GM19025 (cell line): ENCODE measurements around the gene ALOX12B.
"Not testable (repeated sequence)": the region's sequence is repeated elsewhere in the genome, so short reads cannot be mapped to it uniquely, and the experiment has no call there.

Experiments
- ATAC-seq: cut with Tn5 transposase; IDR thresholded peaks from one replicate; pipeline ENCODE4 v1.9.1; 2021; ENCODE audit warnings: mild to moderate bottlenecking, low read depth, moderate library complexity; ENCODE audit not compliant: unreplicated experiment

The ALOX12B gene

DNA sequence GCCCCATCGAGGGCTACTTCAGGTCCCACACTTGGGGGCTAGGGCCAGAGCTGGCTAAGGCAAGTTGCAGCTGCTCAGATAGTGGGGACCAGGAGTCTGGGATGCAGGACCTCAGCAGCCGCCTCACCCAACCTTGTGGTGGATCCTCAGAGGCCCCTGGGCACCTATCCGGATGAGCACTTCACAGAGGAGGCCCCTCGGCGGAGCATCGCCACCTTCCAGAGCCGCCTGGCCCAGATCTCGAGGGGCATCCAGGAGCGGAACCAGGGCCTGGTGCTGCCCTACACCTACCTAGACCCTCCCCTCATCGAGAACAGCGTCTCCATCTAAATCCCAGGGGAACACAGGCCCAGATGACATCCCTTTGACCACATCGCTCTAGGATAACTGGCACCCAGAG, 39.3 kb downstream of the ALOX12B start:
- no peak for ATAC-seq

DNA sequence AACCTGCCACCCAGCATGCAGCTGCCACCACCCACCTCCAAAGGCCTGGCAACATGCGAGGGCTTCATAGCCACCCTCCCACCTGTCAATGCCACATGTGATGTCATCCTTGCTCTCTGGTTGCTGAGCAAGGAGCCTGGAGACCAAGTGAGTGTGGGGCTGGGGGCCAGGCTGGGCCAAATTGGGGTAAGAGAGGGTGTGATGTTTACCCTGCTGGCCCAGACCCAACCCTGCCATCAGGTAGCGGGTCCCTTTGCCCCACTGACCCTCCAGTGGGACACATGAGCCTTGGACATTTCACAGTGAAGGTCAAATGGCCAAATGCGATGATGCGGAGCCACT, 39.8 kb downstream of the ALOX12B start:
- no peak for ATAC-seq

DNA sequence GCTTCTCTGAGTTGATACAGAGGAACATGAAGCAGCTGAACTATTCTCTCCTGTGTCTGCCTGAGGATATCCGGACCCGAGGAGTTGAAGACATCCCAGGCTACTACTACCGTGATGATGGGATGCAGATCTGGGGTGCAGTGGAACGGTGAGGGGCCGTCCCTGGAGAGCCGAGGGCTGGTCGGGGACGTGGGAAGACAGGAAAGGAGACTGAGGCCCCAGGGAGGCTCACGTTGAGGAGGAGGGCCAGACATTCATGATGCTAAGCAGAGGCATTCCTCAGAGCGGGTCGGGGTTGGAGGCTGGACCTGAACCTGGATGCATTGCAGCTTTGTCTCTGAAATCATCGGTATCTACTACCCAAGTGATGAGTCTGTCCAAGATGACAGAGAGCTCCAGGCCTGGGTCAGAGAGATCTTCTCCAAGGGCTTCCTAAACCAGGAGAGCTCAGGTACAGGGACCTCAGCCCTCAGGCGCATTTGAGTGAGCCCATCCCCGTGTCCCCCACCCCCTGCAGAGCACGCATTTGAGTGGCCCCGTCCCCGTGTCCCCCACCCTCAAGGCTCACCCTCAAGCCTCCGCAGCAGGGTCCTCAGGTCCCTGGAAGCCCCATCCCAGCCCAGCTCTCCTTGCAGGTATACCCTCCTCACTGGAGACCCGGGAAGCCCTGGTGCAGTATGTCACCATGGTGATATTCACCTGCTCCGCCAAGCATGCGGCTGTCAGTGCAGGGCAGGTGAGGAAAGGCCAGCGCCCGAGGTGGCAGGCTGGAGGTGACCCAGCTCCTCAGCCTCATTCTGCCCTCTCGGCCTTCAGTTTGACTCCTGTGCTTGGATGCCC, 40.4 kb downstream of the ALOX12B start:
- no peak for ATAC-seq

DNA sequence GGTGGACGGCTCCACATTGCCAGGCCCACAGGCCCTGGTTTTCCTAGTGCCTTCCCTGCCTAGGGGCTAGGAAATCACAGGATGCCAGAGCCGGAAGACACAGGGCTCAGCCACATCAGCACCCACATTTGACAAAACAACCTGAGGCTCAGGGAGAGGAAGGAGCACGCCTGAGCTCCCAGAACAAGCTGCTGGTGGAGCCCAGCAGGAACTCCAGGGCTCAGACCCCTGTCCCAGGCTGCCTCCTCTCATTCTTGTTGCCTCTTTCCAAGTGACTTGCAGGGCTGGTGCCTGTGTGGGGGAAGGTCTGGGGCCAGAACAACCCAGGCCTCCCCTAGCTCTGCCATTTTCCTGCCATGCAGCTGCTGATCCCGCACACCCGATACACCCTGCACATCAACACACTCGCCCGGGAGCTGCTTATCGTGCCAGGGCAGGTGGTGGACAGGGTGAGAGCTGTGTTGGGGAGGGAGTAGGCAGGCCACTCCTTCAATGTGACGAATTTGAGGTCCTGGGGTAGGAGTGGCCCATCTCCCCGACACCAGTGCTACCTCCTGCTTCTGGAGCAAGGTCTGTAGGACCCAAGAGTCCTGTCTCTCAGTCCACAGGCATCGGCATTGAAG, 41.1 kb downstream of the ALOX12B start:
- no peak for ATAC-seq

DNA sequence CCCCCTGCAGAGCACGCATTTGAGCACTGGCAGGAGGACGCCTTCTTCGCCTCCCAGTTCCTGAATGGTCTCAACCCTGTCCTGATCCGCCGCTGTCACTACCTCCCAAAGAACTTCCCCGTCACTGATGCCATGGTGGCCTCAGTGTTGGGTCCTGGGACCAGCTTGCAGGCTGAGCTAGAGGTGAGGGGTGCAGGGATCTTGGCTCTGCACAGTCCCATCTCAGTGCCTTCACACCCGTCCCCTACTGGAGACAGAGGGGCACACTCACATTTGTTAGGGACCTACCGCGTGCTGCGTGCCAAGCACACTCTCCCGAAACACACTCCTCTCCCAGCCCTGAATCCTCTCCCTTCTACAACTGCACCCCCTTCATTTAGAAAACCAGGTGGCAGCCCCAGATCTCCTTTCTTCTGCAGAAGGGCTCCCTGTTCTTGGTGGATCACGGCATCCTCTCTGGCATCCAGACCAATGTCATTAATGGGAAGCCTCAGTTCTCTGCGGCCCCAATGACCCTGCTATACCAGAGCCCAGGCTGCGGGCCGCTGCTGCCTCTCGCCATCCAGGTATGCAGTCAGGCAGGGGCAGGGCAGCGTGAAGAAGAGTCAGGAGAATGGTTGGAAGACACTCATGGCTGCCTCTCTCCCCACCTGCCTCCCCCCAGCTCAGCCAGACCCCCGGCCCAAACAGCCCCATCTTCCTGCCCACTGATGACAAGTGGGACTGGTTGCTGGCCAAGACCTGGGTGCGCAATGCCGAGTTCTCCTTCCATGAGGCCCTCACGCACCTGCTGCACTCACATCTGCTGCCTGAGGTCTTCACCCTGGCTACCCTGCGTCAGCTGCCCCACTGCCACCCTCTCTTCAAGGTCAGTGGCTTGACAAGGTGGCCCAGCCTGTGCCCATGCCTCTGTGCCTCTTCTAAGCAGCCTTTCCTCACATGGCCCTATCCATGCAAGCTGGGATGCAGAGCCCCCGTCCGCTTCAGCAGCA, 42.4 kb downstream of the ALOX12B start:
- no peak for ATAC-seq

DNA sequence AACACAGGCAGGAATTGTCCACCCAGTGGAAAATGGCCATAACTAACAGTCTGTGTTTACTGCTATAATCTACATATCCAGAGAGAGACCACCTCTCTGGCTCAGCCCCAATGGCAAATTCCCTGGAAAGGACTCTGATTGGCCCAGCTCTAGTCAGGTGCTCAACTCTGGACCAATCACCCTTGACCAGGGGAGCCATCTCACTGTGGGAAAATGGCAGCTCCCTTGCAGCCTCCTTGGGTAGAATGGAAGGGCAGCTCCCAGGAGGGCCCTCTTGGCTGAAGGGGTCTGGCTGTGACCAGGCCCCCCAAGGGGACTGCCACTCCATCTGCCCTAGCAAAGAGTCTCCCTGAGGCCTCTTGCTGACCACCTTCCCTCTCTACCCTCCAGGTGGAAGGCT, 45.5 kb downstream of the ALOX12B start:
- ATAC-seq, result no peak

DNA sequence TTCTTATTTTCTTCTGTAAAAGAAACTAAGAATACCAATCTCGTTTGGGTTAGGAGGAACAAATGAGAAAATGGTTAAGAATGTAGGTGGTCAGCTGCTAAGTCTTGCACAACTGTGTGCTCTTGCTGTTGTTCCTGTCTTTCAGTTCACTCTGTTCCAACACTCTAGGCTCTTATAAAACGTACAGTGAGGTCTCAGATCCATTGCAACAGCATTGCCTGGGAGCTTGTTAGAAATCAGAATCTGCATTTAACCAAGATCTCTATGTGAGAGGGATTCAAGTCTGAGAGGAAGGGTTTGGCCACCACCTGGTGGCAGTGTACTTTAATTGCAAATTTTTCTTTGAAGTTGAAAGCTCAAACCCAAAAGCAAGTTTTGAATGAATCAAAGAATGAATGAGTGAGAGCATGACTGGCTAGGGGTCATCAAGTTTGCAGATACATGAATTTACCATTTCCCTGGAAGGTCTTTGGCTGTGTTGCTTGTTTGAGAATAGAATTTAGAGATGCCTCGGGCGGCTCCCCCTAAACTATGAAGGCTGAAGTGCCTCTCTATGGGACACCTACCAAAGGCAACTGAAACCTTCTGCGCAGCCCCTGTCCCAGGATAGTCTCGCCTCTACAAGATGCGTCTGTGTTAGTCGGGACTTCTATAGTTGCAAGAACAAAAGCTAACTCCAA, 46.1 kb downstream of the ALOX12B start:
- no peak for ATAC-seq

DNA sequence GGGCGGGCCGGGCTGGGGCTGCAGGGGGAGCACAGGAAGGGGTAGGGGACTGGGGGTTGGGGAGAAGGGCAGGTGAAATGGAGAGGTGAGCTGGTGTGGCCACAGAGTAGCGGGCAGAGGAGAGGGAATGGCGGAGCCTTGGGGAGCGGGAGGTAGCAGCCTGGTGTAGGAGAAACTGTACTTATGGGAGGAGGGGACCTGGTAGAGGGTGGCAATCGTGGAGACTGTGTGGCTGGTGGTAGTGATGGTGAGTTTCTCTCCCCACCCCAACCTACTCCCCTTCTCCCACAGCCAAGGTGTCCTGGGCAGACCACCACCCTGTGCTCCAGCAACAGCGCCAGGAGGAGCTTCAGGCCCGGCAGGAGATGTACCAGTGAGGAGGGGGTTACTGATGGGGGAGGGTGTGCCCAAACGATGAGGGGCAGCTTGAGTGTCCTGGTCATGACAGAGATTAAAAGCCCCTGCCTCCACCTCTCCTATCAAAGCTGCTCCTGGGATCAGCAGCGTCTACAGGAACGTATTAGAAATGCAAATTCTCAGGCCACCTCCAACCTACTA, 47.8 kb downstream of the ALOX12B start:
- ATAC-seq, result no peak

DNA sequence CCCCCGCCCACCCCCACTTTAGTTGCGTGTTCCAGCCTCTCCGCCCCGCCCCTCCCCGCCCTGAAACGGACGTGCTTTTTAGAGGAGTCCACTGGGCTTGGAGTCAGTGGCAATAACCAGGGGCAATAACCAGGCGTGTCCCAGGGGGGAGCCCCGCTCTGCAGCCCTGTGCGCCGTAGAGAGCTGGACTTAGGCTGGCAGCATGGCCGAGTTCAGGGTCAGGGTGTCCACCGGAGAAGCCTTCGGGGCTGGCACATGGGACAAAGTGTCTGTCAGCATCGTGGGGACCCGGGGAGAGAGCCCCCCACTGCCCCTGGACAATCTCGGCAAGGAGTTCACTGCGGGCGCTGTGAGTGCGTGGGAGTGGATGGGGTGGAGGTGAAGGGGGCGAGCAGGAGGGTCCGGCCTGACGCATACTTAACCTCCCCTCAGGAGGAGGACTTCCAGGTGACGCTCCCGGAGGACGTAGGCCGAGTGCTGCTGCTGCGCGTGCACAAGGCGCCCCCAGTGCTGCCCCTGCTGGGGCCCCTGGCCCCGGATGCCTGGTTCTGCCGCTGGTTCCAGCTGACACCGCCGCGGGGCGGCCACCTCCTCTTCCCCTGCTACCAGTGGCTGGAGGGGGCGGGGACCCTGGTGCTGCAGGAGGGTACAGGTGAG, 48.4 kb downstream of the ALOX12B start, which contains the start of gene ALOX15B:
Gene ALOX15B, plus strand, starts transcription at position 106 of the 657 bp plus-strand sequence. Its CDS starts 97 bp downstream, at position 203.
- ATAC-seq, result no peak

DNA sequence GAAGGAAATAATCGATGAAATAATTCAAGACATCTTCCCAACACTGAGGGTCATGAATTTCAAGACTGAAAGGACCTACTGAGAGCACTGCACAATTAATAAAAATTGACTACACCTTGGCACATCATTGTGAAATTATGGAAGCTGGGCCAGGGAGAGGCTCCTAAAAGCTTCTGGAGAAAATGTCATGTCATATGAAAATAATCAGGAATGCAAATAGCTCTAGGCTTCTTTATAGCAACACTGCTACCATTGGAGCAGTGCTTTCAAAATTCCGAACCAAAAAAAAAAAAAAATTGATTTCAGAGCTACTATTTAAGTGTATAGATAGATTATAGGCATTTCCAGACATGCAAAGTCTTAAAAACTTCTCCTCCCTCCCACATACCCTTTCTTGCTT, 55.1 kb downstream of the ALOX12B start:
- ATAC-seq, result no peak

DNA sequence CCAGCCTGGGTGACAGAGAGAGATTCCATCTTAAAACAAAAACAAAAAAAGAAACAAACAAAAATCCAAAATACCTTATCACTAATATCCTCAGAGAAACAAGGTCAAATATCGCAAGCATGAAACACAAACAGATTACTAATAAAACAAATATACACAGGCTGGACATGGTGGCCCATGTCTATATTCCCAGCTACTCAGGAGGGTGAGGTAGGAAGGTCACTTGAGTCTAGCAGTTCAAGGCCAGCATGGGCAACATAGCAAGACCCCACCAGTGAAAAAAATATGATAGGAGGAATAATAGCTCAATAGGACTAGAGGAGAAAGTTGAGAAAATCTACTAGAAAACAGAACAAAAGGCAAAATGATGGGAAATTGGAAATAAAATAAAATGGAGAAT, 55.6 kb downstream of the ALOX12B start:
- ATAC-seq, result no peak

DNA sequence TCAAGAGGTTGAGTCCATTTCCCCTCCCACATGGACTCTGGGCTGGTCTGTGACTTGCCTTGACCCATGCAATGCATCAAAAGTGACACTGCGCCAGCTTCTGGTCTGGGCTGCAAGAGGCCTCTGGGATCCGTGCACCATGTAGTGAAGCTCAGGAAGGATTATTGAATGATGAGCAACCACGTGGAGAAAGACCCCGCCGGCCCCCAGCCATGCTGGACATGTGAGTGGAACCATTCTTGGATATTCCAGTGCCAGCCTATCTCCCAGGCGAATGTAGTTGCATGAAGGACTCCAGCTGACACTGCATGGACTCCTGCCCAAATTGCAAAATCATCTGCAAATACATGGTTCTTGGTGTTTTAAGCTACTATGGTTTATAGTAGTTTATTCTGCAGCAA, 56.3 kb downstream of the ALOX12B start:
- no peak for ATAC-seq

DNA sequence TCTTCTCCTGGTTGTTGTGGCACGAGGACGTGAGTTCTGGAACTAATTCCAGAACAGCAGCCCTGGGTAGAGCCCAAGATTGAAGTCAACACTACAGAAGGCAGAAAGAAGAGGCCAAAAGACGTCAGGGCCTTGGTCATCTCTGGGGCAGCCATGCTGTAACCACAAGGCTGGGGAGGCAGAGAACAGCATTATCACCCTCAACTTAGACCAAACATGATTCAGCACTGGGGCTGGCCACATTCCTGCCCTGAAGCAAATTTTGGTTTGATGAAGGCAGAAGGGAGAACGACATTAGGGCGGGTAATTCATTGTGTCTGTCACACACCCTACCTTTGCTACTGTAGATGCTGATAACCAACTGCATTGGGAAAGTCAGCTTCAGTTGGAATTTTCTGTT, 58.4 kb downstream of the ALOX12B start:
- no peak for ATAC-seq

DNA sequence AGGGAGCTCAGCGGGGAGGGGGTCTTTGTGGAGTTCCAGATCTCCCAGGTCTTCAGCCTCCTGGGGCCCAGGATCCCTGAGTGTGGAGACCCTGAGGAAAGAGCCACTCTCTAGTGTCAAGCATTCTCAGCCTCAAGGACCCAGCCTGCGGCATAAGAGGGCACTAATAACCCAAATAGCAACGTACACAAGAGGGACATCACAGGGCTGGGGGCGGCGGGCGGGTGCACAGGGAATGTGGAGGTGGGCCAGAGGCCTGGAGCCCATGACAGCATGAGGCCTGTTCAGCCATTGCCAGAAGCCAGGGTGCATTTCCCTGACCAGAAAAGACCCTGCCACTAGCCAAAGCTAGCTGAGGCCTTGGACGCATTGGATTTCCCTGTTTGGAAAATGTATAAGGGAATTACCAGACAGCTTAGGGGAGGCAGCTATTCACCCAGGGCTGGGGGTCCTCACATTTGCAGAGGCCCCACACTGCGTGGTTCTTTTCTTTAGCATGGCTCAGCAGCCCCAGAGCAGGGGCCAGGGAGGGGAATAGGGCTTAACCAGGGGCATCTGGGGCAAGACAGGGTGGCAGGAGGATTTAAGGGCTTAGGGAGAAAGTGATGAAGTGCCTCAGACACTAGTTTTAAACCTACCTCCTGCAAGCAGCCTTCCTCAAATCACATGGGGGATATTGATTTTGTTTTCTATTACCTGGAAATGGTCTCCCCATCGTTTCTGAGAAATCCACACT, 62.2 kb downstream of the ALOX12B start:
- ATAC-seq, result no peak

DNA sequence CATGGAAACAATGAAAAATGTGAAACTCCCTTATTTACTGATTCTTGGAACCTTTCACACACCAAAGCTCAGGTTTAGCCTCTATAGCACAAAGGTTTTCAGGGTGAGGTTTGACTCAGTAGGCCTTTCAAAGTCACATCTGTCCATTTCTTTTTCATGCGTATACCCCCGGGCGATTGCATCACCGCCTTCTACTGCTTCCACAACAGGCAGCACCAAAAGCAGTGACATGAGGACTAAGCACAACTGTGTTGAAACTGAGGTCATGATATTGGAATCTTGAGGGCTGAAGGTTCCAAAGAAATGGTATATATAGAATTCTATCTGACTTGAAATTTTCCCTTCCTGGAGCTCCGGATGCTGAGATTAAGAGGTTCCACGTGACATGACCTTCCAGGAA, 63.4 kb downstream of the ALOX12B start:
- not testable (repeated sequence) for ATAC-seq
